NCI-H2227 (cell line): ENCODE results near the gene NMRK2.

Experiments used
- DNase-seq: peaks from one replicate; lab custom pipeline; 2025; ENCODE audit not compliant: unreplicated experiment; lab: John Stamatoyannopoulos, UW

Gene NMRK2

DNA sequence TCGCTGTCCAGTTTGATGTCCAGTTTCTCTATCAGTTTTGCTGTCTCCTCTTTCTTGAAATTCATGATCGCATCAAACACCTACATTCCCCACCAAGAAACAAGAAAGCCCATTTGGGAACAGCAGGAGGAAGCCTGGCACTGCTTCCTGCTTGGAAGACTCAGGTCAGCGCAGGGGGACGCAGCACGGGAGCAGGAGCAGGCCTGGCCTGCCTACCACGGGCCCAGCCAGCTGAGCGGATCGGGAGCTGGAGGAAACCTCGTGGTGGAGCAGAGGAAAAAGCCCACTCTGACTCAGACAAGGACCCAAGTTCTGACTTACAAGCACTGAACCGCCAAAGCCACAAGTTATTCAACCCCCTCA is 48.5 kb downstream of the NMRK2 start:
- DNase-seq: no peak

DNA sequence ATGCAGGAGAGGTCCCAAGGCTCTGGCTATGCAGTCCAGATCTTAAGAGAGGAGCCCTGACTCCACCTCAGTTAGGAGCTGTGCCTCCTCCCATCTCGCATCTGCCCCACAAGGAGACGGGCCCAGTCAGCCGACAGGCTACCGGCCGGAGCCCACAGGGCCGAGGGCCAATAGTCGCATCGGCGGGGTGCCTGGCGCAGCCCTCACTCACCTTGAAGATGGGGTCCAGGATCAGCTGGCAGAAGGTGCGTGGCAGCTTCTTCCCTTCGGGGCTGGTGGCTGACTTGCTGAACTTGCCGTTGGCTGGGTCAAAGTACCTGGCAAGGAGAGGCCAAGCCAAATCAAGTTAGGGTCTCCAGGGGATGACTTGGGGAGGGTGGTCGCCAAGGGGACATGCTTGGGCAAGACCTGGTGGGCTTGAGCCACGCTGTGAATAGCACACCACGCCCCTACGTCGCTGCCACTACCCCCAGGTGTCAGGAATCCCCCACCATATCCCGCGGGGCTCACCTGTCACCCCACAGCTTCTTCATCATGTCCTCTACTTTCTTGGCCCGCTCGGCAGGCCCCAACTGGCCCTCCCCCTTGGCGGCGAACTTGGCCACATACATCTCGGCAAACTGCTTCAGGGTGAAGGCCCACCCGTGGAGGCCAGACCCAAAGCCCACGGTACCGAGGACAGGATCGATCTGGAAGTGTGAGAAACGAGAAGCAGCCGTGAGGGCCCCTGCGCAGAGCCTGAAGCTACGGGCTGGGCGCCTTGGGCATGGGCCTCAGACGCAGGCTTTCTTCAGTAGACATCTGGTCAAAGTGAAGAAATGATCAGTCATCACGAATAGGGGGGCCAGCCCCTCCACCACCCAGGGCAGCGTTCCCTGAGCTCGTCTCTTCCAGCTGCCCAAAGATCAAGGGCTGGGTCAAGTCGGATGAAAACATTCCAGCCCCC is 49.1 kb downstream of the NMRK2 start:
- no peak for DNase-seq

DNA sequence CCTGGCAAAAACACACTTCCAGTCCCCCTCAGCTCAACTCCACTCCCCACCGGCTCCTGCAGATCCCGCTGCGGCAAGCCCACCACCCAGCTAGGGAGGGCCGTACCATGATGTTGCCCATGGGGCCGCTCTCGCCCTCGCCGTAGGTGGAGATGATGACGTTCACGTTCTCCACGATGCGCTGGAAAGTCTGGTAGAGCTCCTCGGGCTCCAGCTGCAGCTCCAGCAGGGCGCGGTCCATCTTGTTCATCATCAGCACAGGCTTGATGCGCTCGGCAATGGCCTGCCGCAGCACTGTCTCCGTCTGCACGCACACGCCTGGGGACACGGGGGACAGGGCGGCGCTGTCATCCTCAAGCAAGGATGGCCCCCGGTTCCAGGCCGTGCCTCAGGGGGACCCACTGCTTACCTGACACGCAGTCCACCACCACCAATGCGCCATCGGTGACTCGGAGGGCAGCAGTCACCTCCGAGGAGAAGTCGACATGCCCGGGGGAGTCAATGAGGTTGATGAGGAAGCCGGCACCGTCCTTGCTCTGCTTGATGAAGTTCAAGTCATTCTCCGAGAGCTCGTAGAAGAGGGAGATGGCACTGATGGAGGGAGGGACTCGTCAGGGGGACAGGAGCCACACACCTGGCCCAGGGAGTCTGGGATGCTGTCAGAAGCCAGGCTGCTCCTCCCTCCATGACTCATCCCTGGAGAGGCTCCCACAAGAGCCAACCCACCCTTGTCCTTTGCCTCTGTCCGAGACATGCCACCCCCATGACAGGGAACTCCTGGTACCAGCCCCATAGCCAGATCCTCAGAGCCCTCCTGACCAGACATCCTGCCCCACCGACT is 50.1 kb downstream of the NMRK2 start:
- DNase-seq: no peak

DNA sequence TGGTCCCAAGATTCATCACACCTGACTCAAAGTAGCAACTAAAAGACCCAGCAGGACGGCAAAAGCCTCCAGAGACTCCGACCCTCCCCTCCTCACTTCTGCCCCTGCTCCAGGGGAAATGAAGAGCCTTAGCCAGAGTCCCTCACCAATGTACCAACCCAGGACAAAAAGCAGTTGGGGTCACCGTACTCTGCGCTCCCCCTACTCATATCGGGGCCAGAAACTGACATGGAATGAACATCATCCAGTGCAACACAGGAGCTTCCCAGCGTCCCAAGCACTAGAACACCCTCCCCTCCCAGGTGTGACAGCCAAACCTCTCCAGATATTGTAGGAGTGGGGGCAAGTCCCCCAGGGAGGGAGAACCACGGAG is 50.7 kb downstream of the NMRK2 start:
- DNase-seq: no peak

DNA sequence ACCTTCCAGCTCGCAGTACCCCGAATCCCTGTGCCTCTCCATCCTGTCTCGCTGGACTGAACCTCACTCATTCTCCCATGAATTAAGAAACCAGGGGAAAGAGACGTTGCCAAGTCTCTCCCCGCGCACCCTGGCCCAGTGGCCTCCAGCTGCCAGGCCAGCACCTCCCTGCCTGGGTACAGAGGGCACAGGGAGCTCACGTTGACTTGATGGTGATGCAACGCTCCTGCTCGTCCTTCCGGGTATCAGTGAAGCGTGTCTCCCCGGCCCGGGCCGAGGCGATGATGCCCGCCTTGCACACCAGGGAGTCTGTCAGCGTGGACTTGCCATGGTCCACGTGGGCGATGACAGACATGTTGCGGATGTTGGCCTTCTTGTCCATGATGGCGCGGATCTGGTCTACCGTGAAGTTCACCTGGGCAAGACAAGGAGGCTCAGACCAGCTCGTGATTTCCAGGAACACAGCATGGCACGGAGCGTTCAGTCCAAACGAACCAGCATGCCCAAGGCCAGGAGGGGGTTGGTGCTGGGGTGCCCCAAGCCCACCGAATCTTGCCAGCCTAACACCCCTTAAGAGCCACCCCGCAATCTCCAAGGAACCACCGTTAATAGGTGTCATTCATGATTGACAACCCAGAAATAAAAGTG is 51.2 kb downstream of the NMRK2 start:
- peak; percentile 16 for DNase-seq

DNA sequence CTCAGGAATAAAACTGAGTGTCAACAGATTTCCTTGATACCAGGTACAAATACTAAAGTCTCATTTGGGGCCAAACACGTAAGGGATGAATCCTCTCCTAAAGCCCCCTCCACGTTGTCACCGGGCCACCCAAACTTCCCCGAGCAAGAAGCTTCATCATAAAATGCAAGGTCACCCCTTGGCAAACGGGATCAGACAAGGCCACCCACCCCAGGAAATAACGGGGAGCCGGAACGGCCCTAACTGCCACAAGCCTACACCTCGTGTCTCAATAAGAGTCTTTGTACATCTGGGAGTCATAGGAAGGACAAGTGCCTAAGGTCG is 51.7 kb downstream of the NMRK2 start:
- no peak for DNase-seq

DNA sequence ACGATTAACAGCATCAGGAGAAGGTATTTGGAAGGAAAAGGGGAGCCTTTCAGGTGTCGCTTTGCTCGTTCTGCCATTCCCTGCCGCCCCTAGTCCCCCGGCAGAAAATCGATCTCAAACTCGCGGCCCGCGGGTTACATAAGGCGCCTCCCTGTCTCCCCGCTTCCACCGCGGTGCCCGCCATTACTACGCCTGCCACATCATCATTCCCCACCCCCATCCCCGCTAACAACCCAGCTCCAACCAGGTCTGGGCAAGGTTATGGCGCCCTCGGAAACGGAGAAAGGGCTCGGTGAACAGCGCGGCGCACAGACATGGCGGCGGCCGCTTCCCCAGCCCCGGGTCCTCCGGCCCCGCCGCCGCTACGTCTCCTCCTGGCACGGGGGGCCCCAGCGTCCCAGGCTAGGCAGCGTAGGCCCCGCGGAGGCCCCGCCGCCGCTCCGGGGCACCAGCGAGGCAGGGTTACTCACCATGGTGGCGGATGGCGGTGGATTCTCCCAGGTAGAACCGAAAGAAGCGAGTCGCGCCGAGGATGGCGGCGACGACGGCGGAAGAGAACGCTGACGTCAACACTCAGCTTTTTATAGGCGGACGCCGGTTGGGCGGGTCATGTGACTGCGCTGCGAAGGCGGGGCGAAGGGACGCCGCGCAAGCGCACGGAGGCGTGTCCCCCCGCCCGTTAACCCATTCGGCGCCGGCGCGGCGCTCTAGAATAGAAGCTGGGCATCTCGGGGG is 52.2 kb downstream of the NMRK2 start, which contains the start of gene EEF2:
EEF2 (minus strand) TSS at position 556 of the 735 bp plus-strand sequence; CDS start at position 473, 83 bp downstream.
- DNase-seq: peak; percentile 94

DNA sequence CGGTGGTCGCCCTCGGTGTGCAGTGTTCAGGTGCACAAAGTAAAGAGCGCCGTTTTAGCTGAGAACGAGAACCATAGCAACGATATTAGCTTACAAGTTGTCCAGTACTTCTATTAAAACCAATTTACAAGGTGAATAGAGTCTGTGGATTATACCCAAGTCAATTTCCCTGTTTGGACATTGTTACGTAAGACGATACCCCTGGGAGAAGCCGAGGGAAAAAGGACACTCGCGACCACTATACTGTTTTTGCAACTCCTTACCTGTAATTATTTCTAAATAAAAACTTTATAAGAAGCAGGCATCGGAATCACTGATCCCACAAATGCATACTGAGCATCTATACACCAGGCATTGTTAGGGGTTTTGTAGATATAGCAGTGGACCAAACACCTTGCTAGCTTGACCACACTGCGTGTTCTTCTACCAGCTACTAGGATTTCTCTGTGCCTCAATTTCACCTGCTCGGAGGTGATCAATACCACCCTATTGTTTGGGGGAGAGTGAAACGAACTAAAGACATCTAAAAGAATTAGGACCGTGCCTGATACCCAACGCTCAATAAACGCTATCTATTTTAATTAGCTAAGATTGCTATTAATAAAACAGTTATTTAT is 52.9 kb downstream of the NMRK2 start:
- DNase-seq: no peak

DNA sequence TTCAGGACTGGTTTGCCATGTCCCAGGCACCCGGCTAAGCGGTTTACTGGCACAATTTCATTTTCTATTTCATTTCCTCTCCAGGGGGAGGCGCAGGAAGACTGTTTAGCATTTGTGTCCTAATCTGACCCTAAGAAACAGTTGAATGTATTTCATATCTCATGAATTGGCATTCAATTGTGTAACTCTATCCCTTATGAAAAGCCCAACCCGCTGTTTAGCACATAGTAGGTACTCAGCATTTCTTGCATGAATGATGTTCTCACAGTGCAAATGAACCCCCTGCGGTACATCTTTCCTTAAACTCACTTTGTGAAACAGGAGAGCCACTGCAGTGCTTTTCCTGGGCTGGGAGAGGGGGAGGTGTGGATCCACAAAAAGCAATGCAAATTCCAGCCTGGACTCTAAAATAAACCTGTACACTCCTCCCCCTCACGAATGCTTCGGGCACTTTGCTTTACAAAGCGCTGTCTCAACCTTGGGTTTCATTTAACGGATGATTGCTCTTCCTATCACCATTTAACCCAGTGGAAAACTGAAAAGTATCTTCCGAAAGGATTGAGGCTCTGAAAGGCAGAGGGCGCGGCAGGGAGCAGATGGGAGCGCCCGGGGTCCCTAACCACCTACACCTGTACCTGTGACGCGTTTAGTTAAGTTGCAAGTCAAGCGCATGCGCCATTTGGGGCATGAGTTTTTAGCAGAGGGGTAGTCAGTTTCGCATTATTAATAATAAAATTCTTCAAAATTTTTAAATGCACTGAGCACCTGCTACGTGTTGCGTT is 53.6 kb downstream of the NMRK2 start:
- peak; percentile 70 for DNase-seq

DNA sequence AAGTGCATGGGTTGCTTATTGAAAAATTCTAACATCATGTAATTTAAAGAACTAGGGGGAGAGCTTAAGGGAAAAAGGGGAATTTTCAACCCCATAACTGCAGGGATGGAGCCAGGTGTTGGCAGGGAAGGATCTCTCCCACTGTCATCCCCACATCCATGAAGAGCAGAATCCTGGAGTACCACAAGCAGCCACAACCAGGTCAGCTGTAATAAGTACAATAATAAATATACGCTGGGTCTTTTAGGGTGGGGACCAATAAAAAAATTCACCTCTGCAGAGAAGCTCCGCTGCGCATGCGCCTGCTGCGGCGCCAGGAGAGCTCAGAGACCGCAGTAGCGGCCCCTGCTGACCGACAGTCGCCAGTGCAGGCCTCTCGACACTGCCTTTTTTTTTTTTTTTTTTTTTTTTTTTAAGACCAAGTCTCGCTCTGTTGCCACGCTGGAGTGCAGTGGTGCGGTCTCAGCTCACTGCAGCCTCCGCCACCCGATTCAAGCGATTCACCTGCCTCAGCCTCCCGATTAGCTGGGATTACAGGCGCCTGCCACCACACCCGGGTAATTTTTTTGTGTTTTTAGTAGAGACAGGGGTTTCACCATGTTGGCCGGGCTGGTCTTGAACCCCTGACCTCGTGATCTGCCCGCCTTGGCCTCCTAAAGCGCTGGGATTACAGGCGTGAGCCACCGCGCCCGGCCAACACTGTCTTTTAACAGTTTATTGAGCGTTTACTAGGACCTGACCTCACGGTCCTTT is 54.9 kb downstream of the NMRK2 start:
- peak; percentile 90 for DNase-seq

DNA sequence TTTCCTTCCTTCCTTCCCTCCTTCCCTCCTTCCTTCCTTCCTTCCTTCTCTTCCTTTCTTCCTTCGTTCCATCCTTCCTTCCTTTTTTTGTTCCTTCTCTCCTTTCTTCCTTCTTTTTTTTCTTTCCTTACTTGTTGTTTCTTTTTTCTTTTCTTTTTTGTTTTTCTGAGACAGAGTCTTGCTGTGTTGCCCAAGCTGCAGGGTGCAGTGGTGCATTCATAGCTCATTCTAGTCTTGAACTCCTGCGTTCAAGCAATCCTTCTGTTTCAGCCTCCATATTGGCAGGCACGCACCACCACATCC is 57.9 kb downstream of the NMRK2 start:
- no peak for DNase-seq
